Psoas muscle (tissue), 8 donors: ENCODE results near the gene MMEL1. TPM values are rescaled to one million over a fixed set of nuclear protein-coding genes. Genes with fewer than 3 reads are reported as not detected.

Source experiments
- ATAC-seq, 4 donors: fragments of 200-7000 bp; cut with Tn5 transposase; one replicate each; pipeline ENCODE4 v1.9.1; 2020; ENCODE audit warnings: moderate library complexity in 3 of 4, mild to moderate bottlenecking in 2 of 4
- DNase-seq, 2 donors: peaks; one replicate each; pipeline ENCODE4 v3.0.0-alpha.2; 2020
- H3K27ac ChIP-seq: fragments of 200-600 bp; one replicate; pipeline ENCODE4 v1.8.0; 2022
- H3K27me3 ChIP-seq, 3 donors: fragments of 200-600 bp in 1 of 3; one replicate each; pipeline versions ENCODE4 v1.6.1 to v1.8.0; 2013 to 2022; ENCODE audit warnings: low read length in 2 of 3, mild to moderate bottlenecking in 2 of 3, moderate library complexity in 1 of 3; ENCODE audit not compliant: insufficient read depth in 3 of 3
- H3K36me3 ChIP-seq, 2 donors: fragments of 200-600 bp in 1 of 2; one replicate each; pipeline versions ENCODE4 v1.6.1 to v1.8.0; 2013 to 2022; ENCODE audit warnings: low read depth in 1 of 2, mild to moderate bottlenecking in 1 of 2, moderate library complexity in 1 of 2; ENCODE audit not compliant: insufficient read depth in 1 of 2
- H3K4me1 ChIP-seq: fragments of 200-600 bp; one replicate; pipeline ENCODE4 v1.8.0; 2022
- H3K4me3 ChIP-seq: fragments of 200-600 bp; one replicate; pipeline ENCODE4 v1.8.0; 2022; ENCODE audit warnings: mild to moderate bottlenecking
- H3K9me3 ChIP-seq: fragments of 200-600 bp; one replicate; pipeline ENCODE4 v1.8.0; 2022
- WGBS, 3 donors: extraction: QIAGEN DNeasy Blood & Tissue Kit; methylation state at CpG; one replicate each; pipeline versions ENCODE4 v1.1.6 to v1.1.7; 2013; 5-methylcytosine and 5-hydroxymethylcytosine counted together
- intact Hi-C, 2 donors: fragments of 100-400 bp; cut with DNase I; formaldehyde crosslinking; loops; one replicate each; pipeline versions ENCODE4 v1.11.0 to v1.14.2; 2022
- polyA plus RNA-seq, 3 donors: library from polyadenylated mRNA; stranded (reverse); fragments of 200-250 nt; gene quantifications; one replicate each; pipeline ENCODE4 v1.2.3, GENCODE V29; 2013
- total RNA-seq, 4 donors: library from RNA; stranded (reverse); fragmentation: NEBNext Ultra II Directional in 2 of 4; extraction: Animal tissue kit (Norgen Biotek cat#: 25700) in 2 of 4; gene quantifications; one replicate each; pipeline versions ENCODE4 v1.2.1 to v1.2.4, GENCODE V29; 2021 to 2023
- TF ChIP-seq, protein P1 (sequence below): fragments of 200-600 bp; IDR thresholded peaks from one replicate; pipeline ENCODE4 v1.8.0; 2022; ENCODE audit warnings: antibody characterized with exemption
- donor health status: healthy with polysubstance abuse.
- donor health status: DM: no; HTN: no; CAD: no; lungs with moderate emphysema.
- donor health status: Bipolar disorder and iron deficiency.
- donor health status: healthy.
- donor health status: DM: yes; HTN: yes; CAD: no.
- donor health status: DM: no; HTN: no; CAD: no.
- donor health status: DM: no; HTN: no; CAD: no.
- donor health status: DM: yes; HTN: yes; CAD: no.

Gene MMEL1
- total and polyA plus RNA-seq, 7 donors, result 0.08 to 0.89 (median 0.21) TPM; not detected in 2

DNA sequence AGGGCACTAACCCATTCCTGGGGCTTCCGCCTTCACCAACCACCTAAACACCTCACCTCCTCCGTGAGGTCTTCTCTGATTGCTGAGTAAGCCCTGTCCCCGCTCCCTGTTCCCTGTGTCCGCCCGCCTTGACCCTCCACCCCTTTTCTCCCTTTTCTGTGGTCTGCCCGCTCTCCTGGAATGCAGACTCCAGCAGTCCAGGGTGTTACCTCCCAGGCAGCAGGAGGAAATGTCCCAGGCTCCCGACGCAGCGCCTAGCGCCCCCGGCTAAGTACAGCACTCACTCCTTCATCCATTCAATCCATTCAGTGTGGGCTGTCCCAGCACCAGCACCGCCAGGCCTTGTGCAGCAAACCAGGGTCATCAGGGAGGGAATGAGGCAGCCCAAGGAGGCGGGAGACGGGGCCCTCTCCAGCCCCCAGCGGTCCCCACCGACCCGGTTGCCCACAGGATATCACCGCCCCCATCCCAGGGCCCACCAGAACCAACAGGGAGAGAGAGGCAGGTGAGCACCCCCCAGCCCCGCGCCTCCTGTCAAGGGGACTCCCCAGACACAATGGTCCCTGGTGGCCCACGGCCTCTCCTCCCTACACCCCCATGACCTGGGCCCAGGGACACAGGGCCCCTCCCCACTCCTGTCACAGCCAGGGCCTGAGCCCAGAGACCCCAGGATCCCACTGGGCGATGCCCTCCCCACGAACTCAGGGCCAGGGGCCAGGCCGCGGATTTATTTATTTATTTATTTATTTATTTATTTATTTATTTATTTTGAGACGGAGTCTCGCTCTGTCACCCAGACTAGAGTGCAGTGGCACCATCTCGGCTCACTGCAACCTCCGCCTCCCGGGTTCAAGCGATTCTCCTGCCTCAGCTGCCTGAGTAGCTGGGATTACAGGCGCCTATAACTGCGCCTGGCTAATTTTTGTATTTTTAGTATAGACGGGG lies 66.4 kb downstream of the MMEL1 start:
- Histone ChIP-seq H3K36me3 (no peaks in the 10 kb centered on the region), H3K9me3 (no peaks in the 10 kb centered on the region), H3K4me3 (no peak overlapping the region), H3K4me1 (no peaks in the 10 kb centered on the region), H3K27ac (no peak overlapping the region), H3K27me3 (peaks cover 0 to 6% (median 5%) of the 10 kb centered on the region in 3 donors)
- intact Hi-C loops, result no loop called here
- TF ChIP-seq, protein P1, sequence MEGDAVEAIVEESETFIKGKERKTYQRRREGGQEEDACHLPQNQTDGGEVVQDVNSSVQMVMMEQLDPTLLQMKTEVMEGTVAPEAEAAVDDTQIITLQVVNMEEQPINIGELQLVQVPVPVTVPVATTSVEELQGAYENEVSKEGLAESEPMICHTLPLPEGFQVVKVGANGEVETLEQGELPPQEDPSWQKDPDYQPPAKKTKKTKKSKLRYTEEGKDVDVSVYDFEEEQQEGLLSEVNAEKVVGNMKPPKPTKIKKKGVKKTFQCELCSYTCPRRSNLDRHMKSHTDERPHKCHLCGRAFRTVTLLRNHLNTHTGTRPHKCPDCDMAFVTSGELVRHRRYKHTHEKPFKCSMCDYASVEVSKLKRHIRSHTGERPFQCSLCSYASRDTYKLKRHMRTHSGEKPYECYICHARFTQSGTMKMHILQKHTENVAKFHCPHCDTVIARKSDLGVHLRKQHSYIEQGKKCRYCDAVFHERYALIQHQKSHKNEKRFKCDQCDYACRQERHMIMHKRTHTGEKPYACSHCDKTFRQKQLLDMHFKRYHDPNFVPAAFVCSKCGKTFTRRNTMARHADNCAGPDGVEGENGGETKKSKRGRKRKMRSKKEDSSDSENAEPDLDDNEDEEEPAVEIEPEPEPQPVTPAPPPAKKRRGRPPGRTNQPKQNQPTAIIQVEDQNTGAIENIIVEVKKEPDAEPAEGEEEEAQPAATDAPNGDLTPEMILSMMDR, result no peak
- DNase-seq (peak in 1 of 2 donors; percentile 45), ATAC-seq (no peak)
- WGBS, 3 donors, result 70 to 82% (median 76%) methylated on average over 31 to 34 of the region's 34 CpGs

DNA sequence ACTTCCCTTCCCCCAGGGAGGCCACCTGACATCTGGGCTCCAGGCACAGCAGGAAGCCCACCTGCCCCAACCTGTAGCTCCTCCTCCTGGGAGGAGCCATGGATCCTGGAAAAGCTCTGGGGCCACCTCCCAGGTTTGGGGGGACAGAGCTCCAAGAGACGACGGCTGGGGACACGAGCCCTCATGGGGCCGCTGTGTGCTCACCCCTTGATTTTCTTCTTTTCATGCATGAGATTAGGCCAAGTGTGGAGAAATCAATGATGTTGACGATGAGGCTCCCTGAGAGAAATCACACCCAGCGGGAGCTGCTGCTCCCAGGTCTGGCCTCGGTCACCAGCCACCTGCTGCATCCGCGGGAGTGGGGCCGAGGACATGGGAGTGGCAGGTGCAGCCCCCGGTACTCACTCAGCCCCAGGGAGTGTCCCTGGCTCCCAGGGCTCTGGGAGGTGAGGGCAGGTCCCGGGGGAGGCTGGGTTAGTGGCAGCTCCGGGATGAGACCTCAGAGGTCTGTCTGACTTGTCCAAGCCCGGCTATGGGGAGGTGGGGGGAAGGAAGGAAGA lies 67.9 kb downstream of the MMEL1 start:
- Histone ChIP-seq H3K9me3 (no peaks in the 10 kb centered on the region), H3K27ac (no peak overlapping the region), H3K27me3 (peaks cover 0 to 6% (median 5%) of the 10 kb centered on the region in 3 donors), H3K36me3 (no peaks in the 10 kb centered on the region), H3K4me1 (no peaks in the 10 kb centered on the region), H3K4me3 (no peak overlapping the region)
- 33 to 38% (median 35%) methylated on average over 13 to 14 of the region's 14 CpGs for WGBS, 3 donors
- ATAC-seq (no peak), DNase-seq (peak in 1 of 2 donors; percentile 50)
- TF ChIP-seq, protein P1, result no peak
- intact Hi-C loops, result no loop called here

DNA sequence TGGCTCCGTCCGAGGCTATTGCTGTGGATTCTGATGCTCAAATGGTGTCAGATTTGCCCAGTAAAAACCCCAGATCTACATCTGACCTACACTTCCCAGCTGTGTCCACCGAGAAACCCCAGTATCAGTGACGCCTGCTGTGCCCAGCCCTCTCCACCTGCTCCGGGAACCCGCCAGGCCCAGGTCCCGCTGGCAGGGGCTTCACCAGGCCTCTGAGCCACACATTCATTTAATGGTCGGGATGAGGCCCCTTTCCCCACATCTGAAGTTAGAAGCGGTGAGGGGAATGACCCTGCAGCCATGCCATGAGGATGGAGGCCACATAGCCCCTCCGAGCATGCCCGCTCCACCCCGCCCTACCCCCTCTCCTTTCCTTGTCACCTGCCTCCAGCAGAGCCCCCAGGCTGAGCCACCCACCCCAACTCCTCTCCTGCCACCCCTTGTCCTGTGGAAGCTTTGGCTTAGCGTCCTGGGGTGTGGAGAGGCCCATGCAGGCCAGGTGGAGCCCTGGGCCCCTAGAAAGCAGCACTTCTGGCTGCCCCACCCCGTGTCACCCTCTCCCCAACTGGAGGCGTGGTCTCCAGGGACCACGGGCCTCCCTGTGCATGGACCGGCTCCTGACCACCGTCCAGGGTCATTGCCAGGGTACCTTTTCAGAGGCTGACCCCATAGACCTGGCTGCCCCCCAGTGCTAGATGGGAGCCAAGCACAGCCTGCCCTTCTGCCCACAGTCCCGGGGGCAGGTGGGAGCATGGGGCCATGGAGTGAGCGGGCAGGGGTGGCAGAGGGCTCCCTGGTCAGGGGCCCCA lies 68.6 kb downstream of the MMEL1 start:
- no peak overlapping the region for H3K4me3 ChIP-seq
- intact Hi-C loops, result no loop called here
- no peak for ATAC-seq
- no peaks in the 10 kb centered on the region for H3K9me3 ChIP-seq
- no peak overlapping the region for H3K27ac ChIP-seq
- no peaks in the 10 kb centered on the region for H3K4me1 ChIP-seq
- TF ChIP-seq, protein P1, result no peak
- H3K27me3 ChIP-seq, result peaks cover 0 to 6% (median 5%) of the 10 kb centered on the region in 3 donors
- H3K36me3 ChIP-seq, result no peaks in the 10 kb centered on the region
- DNase-seq, result peak in 1 of 2 donors; percentile 46
- 65 to 69% (median 68%) methylated on average over 19 to 20 of the region's 20 CpGs for WGBS, 3 donors

DNA sequence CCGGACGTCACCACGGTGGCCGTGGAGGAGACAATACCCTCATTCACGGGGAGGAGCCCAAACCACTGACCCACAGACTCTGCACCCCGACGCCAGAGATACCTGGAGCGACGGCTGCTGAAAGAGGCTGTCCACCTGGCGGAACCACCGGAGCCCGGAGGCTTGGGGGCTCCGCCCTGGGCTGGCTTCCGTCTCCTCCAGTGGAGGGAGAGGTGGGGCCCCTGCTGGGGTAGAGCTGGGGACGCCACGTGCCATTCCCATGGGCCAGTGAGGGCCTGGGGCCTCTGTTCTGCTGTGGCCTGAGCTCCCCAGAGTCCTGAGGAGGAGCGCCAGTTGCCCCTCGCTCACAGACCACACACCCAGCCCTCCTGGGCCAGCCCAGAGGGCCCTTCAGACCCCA lies 69.6 kb downstream of the MMEL1 start:
- Histone ChIP-seq H3K4me3 (no peak overlapping the region), H3K27ac (no peak overlapping the region), H3K9me3 (no peaks in the 10 kb centered on the region), H3K27me3 (peaks cover 0 to 6% (median 5%) of the 10 kb centered on the region in 3 donors), H3K36me3 (no peaks in the 10 kb centered on the region), H3K4me1 (no peaks in the 10 kb centered on the region)
- TF ChIP-seq, protein P1, result no peak
- 80 to 92% (median 82%) methylated on average over 15 to 18 of the region's 18 CpGs for WGBS, 3 donors
- DNase-seq (no peak), ATAC-seq (no peak)
- intact Hi-C loops, result no loop called here
